ENCODE results near the gene TMEM26.

The TMEM26 gene

DNA sequence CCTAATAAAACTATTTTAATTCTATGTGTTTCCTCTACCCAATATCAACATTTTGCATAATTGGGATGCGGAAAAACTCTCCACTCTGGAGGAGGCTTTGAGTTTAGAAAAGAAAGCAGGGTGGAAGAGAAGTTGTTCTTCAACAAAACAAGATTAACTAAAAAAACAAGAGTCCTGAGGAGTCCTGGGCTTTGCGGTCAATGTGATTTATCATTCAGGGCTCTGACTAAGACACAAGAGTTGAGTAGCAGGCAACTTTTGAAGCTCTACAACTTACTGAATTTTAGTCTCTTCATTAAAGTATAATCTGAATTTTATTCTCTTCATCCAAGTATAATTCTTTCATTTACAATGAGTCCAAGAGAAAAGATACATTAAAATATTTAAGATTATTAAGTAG is 18.3 kb upstream of the TMEM26 start:
- no peak overlapping the region for H3K4me3 ChIP-seq (ENCODE audit: low read depth, low read length)
- TF ChIP-seq, protein P1, sequence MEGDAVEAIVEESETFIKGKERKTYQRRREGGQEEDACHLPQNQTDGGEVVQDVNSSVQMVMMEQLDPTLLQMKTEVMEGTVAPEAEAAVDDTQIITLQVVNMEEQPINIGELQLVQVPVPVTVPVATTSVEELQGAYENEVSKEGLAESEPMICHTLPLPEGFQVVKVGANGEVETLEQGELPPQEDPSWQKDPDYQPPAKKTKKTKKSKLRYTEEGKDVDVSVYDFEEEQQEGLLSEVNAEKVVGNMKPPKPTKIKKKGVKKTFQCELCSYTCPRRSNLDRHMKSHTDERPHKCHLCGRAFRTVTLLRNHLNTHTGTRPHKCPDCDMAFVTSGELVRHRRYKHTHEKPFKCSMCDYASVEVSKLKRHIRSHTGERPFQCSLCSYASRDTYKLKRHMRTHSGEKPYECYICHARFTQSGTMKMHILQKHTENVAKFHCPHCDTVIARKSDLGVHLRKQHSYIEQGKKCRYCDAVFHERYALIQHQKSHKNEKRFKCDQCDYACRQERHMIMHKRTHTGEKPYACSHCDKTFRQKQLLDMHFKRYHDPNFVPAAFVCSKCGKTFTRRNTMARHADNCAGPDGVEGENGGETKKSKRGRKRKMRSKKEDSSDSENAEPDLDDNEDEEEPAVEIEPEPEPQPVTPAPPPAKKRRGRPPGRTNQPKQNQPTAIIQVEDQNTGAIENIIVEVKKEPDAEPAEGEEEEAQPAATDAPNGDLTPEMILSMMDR (IDR thresholded peaks at IDR 0.05; ENCODE audit: low read depth, low read length) = no peak

DNA sequence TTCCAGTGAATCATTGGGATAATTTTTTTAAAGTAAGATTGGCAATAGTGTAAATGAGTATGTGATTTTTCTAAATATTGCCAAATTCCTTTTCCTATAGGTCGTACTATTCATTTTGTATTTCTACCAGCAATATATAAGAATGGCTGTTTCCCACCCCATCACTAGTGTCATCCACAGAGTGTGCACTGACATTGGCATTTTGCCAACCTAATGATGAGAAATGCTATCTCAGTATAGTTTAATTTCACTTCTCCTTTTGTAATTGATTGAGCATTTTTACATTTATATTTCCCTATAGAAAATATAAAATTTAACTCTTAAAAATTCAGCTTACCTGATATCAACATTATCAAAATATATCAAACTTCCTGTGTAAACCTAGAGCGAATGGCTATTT is 17.6 kb upstream of the TMEM26 start:
- H3K4me3 ChIP-seq (ENCODE audit: low read depth, low read length) = no peak overlapping the region
- TF ChIP-seq, protein P1 (IDR thresholded peaks at IDR 0.05; ENCODE audit: low read depth, low read length) = no peak

DNA sequence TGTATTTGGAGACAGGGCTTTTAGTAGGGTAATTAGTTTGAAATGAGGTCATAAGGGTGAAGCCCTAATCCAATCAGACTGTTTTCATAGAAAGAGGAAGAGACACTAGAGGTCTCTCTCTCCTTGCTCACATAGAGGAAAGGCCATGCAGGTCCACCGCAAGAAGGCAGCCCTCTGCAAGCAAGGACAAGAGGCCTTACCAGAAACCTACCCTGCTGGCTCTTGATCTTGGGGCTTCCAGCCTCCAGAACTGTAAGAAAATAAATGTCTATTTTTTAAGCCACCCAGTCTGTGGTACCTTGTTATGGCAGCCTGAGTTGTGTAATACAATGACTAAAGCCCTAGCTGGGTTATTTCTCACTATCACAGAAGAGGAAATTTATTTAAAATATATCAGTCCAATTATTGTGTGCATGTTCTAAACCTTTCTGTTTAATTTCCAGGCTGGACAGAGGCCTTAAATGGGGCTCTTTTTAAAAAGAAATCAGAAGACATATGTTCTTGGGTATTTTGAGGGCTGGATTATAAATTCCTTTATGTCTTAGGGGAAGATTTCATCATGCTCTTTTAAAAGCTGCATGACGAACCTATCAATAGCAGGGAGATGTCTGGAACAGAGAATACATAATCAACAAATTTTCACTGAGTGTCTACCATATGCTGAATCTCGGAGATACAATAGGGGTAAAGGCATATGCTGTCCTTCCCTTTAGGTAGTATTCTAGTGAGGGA is 12.9 kb upstream of the TMEM26 start:
- no peak overlapping the region for H3K4me3 ChIP-seq (ENCODE audit: low read depth, low read length)
- TF ChIP-seq, protein P1 (IDR thresholded peaks at IDR 0.05; ENCODE audit: low read depth, low read length) = no peak

DNA sequence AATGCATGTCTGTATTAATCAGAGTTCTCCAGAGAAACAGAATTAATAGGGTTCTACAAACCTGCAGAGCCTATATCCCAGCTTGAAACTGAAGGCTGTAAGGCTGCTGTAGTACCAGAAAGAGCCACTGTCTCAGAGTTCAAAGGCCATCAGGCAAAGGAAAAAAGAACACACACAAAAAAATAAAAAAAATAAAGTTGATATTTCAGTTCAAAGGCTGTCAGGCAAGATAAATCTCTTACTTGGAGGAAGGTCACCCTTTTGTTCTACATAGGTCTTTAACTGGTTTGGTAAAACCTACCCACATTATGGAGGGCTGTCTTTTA is 12.0 kb upstream of the TMEM26 start:
- H3K4me3 ChIP-seq (ENCODE audit: low read depth, low read length) = no peak overlapping the region
- TF ChIP-seq, protein P1 (IDR thresholded peaks at IDR 0.05; ENCODE audit: low read depth, low read length) = no peak

DNA sequence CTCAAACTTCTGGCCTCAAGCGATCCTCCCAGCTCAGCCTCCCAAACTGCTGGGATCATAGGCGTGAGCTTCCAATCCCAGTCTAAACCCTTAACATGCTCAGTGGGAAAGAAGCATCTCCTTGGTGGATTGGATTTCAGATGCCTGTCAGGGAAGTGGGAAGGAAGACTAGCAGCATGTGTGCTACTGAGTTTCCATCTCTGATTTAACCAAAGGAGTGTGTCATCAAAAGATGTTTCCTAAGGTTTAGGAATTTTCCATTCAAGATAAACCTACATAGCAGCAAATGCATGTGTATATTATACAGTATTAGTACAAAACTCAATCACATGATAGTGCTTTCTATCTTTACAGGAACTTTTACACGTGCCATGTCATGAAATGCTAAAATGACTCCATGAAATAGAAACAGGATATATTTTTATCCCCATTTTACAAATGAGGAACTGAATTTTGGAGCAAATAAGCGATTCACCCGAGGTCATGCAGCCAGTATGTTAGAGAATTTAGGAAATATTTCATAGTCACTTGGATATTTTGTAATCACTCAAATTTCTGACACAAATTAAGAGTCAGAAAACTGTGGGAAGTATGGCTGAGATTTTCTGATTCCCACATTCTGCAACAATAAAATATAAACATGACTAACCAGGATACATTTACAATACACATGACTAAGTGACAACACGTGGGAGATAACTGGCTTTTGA is 11.4 kb upstream of the TMEM26 start:
- H3K4me3 ChIP-seq (ENCODE audit: low read depth, low read length) = no peak overlapping the region
- TF ChIP-seq, protein P1 (IDR thresholded peaks at IDR 0.05; ENCODE audit: low read depth, low read length) = no peak

DNA sequence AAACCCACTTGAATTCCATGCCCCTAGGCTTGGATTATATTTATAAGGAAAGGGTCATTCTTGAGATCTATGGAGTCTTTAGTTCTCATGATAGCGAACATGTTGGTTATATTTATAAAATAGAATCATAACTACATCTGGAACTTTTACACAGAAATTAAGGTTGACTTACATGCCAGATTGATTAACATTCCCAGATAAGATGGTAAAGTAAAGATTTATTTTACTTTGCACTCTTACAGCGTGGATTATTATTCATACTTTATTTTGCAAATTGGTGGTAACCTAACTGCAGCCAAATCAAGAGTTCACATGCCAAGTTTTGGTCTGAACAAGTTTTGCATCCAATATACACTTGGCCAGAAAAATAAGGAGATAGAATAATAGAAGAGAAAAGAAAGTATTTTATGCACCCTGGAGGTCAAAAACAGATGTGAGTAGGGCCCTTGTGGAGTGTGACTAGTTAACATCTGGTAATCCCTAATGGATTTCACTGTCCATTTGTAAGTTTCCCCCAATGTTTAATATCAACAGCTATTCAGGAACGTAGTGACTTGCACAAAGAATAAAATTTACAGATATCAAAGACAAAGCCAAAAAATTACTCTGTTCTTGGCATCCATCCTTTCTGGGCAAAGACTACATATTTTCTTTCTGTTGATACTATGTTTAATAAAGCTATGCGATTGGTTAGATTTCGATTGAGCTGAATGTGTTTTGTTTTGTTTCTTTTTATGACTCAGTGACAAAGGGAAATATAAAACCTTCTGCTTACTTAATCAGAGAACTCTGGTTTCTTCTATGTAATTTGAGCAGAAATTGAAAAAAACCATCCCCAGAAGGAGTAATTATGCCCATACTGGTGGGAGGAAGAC is 10.1 kb upstream of the TMEM26 start:
- TF ChIP-seq, protein P1 (IDR thresholded peaks at IDR 0.05; ENCODE audit: low read depth, low read length) = no peak
- no peak overlapping the region for H3K4me3 ChIP-seq (ENCODE audit: low read depth, low read length)
